ENCODE measurements around the gene PTPRZ1. TPM values are rescaled to one million over a fixed set of nuclear protein-coding genes. Genes with fewer than 3 reads are reported as not detected.

Gene PTPRZ1
- total and polyA plus RNA-seq, 2 of the 4 experiments (the other 2 are of a cell fraction) = not detected

GRCh38 chr7:121824276-121824675 is 48.7 kb upstream of the PTPRZ1 start:
- Histone ChIP-seq H3K79me1 (ENCODE audit: low read depth in 1 of 2, low read length in 2 of 2) (no peaks in the 10 kb centered on the region), H3K4ac (ENCODE audit: low read depth, low read length) (no peak overlapping the region), H2BK20ac (ENCODE audit: low read depth, low read length) (no peak overlapping the region), H3K56ac (ENCODE audit: extremely low read depth, insufficient read depth, low read length) (no peak overlapping the region), H3K4me2 (ENCODE audit: low read depth, low read length) (no peak overlapping the region), H2BK5ac (ENCODE audit: low read depth, low read length, poor library complexity, severe bottlenecking) (no peak overlapping the region), H3K36me3 (ENCODE audit: control insufficient read depth, insufficient read depth, low read length) (no peaks in the 10 kb centered on the region), H3K27me3 (ENCODE audit: control insufficient read depth, insufficient read depth, low read length) (no peaks in the 10 kb centered on the region), H3K4me1 (ENCODE audit: control insufficient read depth, insufficient read depth, low read length) (no peaks in the 10 kb centered on the region), H2BK120ac (ENCODE audit: low read depth, low read length) (no peak overlapping the region), H2AK5ac (ENCODE audit: low read depth, low read length) (no peak overlapping the region), H3K14ac (replicated peaks; ENCODE audit: low read depth, low read length) (no peak overlapping the region), H4K20me1 (ENCODE audit: insufficient read depth, low read length) (no peaks in the 10 kb centered on the region), H2BK15ac (ENCODE audit: low read depth, low read length) (no peak overlapping the region), H3K9ac (ENCODE audit: low read depth, low read length) (no peak overlapping the region), H4K91ac (ENCODE audit: insufficient read depth, low read depth, low read length) (no peak overlapping the region), H2AK9ac (replicated peaks; ENCODE audit: low read depth, low read length, poor library complexity) (no peak overlapping the region), H4K5ac (ENCODE audit: low read depth, low read length) (no peak overlapping the region), H3K9me3 (ENCODE audit: control insufficient read depth, insufficient read depth, low read length) (no peaks in the 10 kb centered on the region), H3K4me3 (ENCODE audit: insufficient read depth, low read depth, low read length) (no peak overlapping the region), H2AFZ (replicated peaks; ENCODE audit: low read length, poor library complexity) (no peak overlapping the region), H3K27ac (ENCODE audit: insufficient read depth, low read length) (no peak overlapping the region), H3K18ac (ENCODE audit: low read depth, low read length) (no peak overlapping the region), H3K23ac (ENCODE audit: low read depth, low read length) (no peak overlapping the region), H3K9me1 (ENCODE audit: insufficient read depth, low read length) (no peaks in the 10 kb centered on the region), H4K8ac (ENCODE audit: low read depth in 2 of 2, low read length in 2 of 2) (no peak overlapping the region)
- DNase-seq = no peak
- intact Hi-C loops (cut with micrococcal nuclease) = loop anchor here (5.0 kb wide), 1 partner anchor 1512 kb away; no protein-coding TSS in a partner anchor
- POLR2A ChIA-PET (ENCODE audit: unreplicated experiment) = no interaction called here
- TF ChIP-seq SMC3 (IDR thresholded peaks at IDR 0.05; ENCODE audit: low read depth, low read length) (no peak), FOS (IDR thresholded peaks at IDR 0.05; ENCODE audit: low read depth, low read length) (no peak), CEBPB (IDR thresholded peaks at IDR 0.05; ENCODE audit: low read depth, low read length) (no peak), MXI1 (IDR thresholded peaks at IDR 0.05; ENCODE audit: borderline replicate concordance, low read depth, low read length) (no peak), MAZ (IDR thresholded peaks at IDR 0.05; ENCODE audit: borderline replicate concordance, low read depth, low read length) (no peak), POLR2A (IDR thresholded peaks at IDR 0.05; ENCODE audit: low read depth, low read length) (no peak), RAD21 (IDR thresholded peaks at IDR 0.05; ENCODE audit: low read length) (no peak), RCOR1 (IDR thresholded peaks at IDR 0.05; ENCODE audit: insufficient replicate concordance, low read length) (no peak), CHD1 (IDR thresholded peaks at IDR 0.05; ENCODE audit: low read depth, low read length) (no peak), USF2 (IDR thresholded peaks at IDR 0.05; ENCODE audit: low read depth, low read length) (no peak), RFX5 (IDR thresholded peaks at IDR 0.05; ENCODE audit: low read depth, low read length) (no peak), BHLHE40 (IDR thresholded peaks at IDR 0.05; ENCODE audit: low read depth, low read length) (no peak), MAFK (IDR thresholded peaks at IDR 0.05; ENCODE audit: low read depth, low read length) (no peak), CTCF (conservative IDR thresholded peaks at IDR 0.05; ENCODE audit: low read depth, low read length) (no peak), ELK1 (IDR thresholded peaks at IDR 0.05; ENCODE audit: borderline replicate concordance, low read depth, low read length) (no peak), NFE2L2 (IDR thresholded peaks at IDR 0.05; ENCODE audit: low read depth, low read length) (no peak)
- CTCF ChIA-PET = no interaction called here
- no TSS peak for BruUV-seq (replicated peaks)
- dilution Hi-C loops (cut with HindIII; ENCODE audit: low sequenced_read_pairs, unreplicated experiment) = no loop called here
- in situ Hi-C loops (cut with MboI; ENCODE audit: low sequenced_read_pairs) = no loop called here
- WGBS, 2 experiments (ENCODE audit: extremely low coverage in 2 of 2, insufficient read length in 1 of 2) = no CpG with 5 or more reads among the region's 1 CpG
- ATAC-seq (ENCODE audit: low read depth) = no peak
